Measurements from ENCODE around the gene PCCA.

PCCA gene

DNA sequence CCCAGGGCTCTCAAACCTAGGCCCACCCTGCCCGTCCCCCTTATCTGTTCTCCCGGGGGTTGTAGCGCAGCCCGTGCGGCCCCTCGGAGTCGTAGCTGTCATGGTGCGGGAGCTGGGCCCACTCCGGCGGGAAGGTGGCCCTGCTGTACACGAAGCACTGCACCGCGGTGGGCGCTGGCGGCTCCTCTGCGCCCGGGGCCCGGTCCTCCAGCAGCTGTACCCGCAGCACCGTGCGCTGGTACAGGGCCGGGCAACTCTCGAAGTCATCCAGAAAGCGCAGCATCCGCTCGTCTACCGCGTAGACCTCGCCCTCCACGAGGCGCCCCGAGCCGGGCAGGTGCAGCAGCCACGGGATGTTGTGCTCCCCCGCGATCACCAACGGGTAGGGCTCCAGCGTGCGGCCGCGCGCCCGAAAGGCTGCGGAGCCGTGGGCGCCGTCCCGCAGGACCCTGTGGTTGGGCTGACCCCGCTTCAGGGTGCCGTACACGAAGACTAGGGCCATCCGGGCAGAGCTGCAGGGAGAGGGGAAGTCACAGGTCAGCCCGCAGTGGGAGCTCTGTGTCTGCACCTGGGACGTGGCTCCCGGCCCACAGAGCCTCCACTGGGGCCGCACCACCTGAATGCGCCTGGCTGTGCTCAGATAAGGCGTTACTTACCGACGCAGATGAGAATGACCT is 443.3 kb downstream of the PCCA start:
- DNase-seq: no peak

DNA sequence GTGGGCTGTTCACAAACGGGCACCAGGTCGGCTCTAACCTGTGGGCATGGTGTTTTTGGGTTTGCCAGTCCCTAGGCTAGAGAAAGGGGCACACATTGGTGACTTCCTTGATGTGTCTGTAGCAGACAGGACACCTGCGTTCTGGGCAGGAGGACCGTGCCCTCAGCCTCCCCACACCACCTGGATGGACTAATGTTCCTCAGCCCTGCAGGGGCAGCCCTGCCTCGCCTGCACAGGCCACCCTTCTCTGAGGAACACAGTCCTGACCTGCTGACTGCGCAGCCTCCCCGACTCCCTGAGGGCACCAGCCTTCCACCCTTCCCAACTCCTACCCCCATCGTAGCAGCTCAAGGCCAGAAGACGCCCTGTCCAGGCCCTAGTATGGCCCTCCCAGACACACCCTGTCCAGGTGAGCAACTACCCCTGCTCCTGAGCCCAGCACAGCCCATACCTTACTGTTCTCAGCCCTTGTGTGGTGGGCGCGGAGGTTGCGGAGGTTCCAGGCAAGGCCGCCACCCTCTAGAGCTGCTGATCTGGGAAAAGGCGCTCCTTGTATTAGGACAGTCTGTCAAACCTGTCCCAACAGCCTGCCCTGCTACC is 444.0 kb downstream of the PCCA start:
- DNase-seq: no peak

DNA sequence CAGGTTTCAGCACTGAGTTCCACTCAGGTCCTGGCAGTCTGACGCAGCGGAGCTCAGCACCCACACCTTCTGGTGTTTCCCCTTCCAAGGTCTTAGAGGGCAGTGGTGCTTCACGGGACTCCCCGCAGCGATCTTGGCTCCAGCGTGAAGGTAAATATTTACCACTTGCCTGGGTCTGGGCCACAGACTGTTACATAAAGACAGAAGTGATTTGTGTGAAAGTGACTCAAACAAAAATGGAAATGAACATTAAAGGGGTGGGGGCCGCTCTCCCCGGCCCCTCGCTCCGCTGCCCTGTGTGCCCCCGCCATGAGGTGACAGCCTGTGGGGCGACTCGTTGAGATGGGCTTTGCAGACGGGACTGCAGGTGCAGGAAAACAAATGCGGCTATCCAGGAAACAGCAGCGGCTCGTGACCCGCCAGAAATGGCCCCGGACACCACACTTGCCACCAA is 444.7 kb downstream of the PCCA start:
- peak; percentile 45 for DNase-seq

DNA sequence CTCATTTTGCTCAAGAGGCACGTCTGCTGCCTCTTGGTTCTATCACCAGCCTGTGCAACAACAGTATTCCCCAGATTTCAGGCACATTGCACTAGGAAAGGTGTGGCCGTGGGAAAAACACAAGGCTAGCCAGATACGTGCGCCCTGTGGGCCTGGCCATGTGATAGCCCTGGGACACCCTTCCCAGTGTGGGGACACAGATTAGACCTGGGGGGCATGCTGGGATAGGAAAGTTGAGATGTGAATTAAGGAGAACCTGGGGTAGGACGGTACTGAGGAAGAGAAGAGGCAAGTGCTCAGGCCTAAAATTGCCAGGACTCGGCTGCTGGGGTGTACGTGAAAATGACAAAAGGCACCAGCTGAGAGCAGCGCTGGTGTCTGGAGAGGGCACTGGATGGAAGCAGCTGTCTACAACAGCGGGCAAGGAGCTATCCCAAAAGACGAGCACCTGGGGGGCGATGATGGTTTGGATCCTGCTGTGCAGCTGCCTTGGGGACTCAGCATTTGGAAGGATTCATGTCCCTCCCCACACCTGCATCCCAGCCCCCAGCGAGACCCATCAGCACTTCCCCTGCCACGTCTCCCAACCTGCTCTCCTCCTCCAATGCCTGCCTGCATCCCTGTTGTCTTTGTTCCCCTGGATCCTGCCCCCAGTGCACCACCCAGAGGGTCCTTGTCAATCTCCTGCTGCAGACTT is 445.4 kb downstream of the PCCA start:
- DNase-seq: no peak

DNA sequence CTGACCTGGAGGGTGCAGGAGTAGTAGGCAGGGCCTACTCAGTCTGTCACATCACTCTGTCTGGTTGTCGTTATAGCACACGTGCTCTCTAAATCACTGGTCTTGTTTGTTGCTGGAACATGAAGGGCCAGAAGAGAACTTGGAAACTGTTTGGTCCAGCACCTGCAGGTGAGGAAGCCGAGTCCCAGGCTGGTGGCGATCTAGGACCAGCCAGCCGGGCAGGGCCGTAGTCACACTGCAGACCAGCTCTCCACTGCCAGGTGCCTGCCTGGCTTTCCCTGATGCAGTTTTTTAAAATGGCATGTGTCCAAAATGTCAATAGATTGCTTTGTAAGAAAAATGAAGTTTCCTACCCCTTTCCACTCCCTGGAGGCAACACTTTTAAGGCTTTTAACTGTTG is 446.0 kb downstream of the PCCA start:
- no peak for DNase-seq

DNA sequence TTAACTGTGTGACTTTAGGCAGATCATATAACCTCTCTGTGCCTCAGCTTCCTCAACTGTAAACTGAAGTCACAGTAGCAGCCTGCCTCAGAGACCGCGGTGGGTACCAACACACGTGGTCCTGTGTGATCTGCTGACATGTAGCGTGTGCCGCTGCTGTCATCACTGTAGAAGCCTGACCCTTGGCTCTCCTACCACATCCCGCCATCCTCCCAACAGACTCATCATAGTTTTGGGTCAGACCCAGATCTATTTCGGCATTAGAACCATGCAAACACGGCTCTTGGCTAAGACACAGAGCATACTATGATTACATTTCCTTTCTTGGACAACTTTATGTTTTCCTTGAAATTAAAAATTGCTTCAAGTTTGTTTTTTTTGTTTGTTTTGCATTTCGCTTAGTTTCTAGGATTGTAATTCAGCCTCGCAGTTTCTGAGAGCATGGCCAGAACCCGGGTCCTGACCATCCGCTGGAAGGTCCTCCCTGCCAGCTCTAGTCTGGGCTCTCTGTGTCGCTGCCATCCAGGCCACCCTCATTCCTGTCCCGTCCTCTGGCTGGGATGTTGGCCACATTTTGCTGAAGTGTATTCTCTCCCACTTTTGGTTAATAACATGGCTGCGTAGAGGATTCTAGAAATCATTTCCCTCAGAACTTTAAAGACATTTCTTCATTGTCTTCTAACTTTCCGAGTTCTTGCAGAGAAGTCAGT is 446.7 kb downstream of the PCCA start:
- DNase-seq: no peak

DNA sequence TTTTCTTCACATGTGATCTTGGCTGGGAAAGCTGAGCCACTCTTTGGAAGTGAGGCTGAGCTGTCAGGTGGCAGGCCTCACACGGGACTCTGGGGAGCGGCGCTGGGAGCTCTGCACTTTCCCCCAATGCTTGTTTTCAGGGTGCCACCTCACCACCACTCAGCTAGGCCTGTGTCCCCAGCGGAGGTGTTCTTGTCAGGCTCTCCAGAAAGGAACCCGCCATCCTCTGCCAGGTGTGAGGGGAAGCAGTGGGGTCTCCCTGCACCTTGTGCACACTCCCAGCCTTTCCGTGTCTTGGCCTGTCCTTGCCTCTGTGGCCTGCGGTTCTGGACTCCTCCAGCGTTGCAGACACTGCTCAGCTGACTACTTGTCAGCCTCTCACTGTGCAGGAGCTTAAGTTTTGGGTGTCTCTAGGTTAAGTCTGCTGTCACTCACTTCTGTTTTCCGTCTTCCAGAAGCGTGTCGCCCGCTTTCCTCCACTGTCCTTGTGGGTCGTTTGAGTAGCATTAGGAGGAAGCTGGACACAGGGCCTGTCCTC is 447.8 kb downstream of the PCCA start:
- DNase-seq: no peak

DNA sequence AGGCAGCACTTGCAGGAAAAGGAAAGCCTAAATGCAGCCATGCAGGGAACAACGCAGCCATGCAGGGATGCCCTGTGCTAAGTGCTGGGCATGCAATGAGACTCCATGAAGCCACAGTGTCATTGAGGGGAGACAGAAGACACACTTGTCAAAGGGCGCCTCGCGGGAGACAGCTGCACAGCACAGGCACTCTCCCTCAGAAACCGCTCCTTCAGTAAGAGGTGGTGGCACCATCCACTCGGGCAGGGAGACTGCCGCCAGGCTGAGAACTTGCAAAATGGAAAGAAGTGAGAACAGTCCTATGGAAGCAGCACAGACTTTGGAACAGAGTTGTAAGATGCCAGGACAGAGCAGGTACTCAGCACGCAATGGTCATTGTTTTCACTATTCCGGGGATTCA is 448.6 kb downstream of the PCCA start:
- DNase-seq: no peak

DNA sequence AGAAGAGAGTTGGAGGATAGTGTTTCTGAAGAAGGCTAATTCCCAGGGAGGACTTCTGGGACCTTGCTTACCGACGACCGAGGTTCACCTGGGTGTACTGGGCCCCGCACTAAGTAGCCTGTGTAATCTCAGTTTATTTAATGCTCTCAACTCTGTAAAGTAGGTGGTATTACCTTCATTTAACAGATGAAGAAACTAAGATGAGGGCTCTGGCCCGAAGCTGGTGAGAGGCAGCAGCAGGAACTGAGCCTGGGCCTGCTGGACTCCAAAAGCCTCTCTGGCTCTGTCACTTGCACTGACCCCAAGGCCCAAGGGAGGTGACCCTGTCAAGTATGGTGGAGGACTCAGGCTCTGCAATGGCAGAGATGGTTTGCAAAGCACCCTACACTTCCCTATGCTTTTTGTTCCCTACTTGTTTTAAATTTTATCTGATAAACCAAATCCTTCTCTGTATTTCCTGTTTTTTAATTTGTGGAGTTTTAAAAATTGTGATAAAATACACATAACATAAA is 449.1 kb downstream of the PCCA start:
- no peak for DNase-seq

DNA sequence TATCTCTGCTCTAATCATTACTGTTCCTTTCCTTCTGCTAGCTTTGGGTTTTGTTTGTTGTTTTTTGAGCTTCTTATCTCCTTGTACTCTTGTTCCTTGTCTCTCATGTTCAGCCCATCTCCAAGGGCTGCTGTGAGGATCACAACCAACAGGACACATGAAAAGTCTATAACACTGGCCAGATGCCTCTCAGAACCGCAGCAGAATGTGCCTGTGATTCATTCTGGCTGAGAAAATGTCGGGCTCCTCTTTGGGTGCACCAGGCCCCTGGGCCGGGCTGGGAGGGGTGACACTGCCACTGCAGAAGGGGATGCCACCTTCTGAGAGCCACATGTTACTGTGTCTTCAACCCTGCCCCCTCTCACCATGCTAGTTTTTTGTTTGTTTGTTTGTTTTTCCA is 451.7 kb downstream of the PCCA start:
- no peak for DNase-seq

DNA sequence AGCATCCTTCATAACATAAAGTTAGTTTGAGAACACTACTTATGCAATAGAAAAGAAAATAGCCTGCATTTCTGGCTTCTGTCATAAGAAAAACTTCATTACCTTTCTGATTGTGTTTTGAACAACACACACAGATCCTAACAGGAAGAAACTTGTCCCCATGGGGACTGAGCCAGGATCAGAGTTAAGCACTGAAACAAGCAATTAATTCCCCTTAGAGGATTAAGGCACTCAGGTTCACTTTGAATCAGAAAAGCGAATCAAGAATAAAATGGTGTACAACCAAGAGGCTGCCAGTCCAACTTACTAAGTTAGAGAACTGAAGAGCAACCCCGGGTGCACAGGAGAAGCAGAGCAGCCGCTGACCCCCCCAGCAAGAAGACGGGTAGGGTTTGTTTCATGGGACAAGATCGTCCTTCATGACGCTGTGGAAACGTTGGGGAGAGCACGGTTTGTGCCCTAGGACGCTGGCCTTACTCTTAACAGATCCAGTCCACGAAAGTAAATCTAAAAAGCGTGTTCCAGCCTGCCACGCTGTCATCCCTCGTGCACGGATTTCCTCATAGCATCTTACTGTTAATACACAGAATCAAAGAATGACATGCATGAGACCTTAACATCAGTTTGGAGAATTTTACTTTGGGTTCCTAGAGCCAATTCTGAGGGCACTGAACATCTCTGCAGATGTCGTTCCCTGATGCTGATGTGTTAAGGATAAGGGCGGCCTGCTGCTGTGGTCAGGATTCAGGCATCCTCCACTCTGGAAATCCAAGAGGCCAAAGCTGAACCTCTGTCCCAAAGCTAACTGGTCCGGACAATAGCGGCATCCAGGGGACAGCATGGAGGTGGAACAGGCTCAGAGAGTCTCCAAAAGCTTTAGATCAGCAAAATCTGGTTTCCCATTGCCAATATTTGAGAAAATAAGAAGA is 453.3 kb downstream of the PCCA start:
- DNase-seq: peak; percentile 30

DNA sequence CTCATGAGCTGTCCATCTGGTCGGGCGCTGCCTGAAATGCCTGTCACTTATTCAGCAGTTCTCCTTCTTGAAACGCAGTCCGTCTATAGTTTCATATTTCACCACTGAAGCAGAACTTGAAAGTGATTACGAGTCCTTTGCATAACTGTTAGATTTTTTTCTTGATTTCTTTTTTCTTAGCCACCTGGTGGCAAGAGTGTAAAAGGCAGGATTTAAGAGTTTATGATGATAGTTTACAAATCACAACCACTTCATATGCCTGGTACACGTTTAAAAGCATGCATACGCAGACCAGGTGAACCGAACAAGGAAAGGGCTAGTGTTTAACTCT is 453.9 kb downstream of the PCCA start:
- peak; percentile 64 for DNase-seq

DNA sequence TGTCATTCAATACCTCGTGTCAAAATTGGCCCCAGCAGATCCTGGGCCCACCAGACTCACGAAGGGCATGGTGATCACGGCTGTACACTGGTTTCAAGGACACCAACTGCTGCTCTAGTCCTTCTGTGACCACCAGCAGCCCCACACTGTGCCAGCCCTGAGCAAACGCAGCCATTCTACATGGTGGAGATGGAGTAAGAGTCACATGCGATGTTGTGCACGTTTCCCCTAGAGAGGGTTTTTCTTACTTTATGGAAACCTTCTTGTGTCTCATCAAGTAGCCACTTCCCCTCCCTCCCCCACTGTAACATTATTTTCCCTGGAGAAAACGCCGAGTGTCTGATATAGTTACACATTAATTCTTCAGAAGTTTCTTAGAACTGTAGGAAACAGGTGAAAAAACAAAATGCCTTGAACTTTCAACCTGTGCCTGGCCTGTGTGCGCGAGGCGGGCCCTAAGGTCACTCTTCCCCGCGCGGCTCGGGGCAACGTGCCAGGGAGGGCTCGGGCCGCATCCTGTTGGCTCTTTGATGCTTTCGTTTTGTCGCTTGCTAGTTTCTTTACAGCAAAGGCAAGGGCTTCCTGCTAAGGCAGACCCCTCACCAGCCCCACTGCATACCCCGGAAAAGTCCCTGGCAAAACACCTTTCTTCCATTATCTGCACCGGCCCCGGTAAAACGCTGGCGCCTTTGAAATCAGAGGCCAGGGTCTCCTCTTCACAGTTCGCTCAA is 455.1 kb downstream of the PCCA start:
- DNase-seq: no peak

DNA sequence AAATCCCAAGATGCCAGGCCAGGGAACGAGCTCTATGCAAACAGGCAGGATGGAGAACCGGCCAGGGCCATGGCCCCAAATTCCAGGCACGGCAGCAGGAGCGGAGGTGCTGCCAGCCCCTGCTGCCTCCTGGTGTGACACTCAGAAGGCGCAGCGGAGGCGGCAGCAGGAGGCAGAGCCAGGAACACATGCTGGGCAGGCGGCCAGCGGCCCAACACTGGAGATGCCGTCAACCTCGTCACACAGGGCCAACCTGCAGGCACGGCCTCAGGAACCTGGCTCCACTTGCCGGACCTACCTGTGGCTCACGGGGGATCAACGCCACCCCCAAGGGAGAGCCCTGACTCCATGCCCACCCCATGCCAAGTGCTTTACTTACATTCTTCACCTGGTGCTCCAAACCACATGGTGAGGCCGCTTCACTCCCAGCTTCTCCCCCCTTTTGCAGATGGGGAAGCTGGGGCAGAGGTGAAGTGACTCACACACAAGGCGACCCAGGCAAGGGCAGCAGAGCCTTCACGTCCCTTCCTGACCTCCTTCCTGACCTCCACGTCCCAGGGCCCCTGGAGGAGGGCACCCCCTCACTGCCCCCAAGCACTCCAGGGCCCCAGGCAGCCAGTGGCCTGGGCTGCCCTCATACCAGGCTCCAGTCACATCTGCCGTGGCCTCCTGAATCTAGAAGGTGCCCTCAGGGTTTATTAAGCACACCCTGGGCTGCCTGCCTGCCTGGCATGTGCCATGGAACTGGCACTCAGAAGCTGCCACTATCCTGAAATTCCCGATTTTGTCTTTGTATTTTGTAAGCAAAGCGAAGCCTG is 456.2 kb downstream of the PCCA start:
- DNase-seq: no peak

DNA sequence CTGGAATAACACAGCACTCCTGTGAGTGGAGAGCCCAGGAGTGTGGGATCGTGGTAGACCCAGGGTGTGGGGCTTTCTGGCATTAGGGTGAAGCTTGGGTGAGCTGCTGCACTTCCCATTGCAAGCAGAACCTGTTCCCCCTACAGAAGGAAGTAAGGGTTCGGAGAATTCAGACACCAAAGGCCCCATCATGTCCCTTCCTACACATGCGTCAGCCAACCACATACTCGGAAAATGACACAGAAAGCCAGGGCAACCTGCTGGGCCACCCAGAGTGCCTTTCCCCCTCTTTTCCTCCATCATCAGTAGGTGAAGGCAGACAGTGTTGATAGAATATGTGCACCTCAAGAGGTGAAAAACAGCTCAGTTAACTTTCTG is 456.8 kb downstream of the PCCA start:
- DNase-seq: no peak

DNA sequence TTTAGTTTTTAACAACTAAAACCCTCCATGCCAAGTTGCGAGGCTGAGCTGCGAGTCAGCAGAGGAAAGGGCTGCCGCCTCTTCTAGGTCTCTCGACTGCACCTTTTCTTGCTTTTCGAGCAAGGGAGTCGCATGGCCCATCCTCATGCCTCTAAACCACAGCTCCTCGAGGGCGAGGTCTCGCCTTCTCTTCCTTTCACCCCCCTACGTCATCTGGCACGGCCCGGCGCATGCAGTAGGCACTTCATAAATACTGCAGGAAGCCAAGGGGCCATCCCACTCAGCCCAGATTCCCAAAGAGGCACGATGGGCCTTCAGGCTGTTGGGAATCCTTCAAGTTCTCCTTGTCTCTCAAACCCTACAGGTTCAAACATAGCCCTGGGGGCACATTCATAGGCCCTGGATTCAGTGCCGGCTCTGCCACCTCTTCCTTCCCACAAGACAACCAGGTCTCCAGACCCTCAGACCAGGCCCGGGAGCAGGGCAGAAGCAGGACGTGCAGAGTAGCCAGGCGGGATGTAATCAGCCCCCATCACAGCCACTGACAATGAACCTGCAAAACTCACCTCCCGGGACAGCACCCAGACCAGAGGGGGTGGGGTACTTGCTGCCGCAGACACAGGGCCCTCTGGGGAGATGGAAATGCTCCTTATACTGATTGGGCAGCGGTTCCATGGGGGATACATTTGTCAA is 458.0 kb downstream of the PCCA start:
- no peak for DNase-seq

DNA sequence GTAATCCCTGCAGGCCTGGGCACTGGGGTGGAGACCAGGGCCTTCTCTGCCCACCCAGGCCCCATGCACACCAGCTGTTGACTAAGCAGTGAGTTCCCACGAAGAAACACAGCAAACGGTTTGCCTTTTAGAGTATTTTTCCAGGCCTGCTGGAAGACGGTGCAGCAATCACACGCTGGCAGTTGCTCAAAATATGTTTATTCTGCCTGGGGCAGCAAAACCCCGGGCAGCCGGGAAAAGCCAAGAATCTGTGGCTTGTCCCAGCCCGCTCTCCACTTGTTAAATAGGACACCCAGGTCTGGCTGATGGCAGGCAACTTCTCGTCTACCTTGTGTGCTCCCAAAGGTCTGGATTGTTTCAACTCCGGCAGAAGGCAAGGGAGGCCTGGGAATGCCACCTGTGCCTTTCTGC is 458.9 kb downstream of the PCCA start:
- peak; percentile 70 for DNase-seq

DNA sequence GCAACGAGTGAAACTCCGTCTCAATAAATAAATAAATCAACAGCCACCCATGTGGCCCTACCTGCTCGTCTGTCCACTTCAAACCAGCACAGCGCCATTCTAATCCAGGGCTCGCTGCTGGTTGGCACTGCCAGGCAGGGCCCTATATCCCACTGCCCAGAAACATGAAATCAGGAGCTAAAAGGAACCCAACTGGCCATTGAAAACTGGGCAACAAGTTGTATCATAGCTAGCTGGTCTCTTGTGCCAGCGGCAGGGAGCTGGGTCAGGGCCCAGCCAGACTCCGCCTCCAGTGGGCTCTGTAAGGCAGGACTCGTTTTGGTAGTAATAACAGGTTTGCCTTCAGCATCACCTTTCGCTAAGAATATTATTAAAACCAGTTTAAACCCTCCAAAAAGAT is 460.4 kb downstream of the PCCA start:
- DNase-seq: no peak

DNA sequence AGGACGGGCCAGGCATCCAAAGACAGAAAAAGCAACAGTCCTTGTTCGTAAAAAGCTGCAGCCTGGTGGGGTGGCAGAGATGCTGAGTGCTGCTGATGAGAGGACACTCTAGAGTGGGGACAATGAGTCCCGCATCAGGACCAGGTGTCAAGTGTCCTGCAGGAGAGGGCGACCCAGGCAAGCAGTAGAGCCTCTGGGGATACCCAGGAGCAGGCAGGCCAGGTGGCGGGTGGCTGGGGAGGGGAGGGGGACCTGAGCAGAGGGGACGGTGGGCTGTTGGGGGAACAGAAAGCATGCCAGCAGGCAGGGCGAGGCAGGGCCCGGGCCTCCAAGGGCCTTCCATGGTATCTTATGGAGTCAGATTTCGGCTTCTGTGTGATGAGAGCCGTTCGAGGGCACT is 463.9 kb downstream of the PCCA start:
- peak; percentile 84 for DNase-seq

DNA sequence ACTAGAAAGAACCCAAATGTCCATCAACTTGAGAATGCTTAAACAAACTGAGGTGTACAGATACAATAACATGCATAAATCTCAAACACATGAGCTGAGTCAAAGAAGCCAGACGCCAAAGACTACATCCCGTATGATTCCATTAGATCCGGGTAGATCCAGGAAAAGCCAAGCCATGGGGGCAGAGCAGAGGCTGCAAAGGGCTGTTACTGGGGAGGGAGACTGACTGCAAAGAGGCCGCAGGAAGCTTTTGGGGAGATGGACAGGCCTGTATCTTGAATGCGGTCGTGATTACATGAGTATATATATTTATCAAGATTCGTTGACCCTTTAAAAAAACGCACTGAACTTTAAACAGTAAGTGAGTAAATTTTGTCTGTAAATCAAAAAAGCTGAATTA is 471.0 kb downstream of the PCCA start:
- DNase-seq: no peak

Measured in NCI-H2171 (cell line).